ENCODE data around the gene SLC6A12.

DNA sequence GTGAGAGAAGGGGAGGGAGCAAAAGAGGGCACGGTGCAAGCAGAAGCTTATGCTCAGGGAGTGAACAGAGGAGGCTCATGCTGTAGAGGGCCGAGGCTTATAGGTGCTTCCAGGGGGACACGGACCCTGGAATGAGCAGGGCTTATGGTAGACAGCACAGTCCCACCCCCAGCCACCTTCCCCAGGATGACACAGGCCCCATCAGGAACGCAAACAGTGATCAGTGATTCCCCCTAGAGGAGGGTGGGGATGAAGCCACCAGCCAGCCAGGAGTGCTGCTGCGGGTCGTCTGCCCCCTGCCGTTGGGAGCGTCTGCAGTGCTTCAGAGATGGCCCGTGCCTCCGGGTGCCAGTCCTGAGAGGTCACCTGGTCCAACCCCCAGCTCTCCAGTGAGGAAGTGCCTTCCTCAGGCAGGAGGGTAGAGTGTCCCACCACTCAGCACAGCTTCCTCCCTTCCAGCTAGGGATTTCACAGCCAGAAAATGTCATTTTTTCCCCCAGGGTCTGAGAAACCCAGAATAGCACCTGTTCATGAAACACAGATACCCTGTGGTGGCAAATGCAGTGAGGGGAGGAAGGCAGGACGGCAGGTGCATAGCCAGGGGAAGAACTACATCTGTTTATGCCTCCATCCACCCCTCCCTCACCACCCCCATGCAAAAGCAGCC lies 60.7 kb downstream of the SLC6A12 start:
- TF ChIP-seq CTCF (IDR thresholded peaks at IDR 0.05) (peak; percentile 13 to 30 (median 23)), POLR2A (IDR thresholded peaks at IDR 0.05) (no peak)

Data from uterus (tissue), 2 donors.